Right renal cortex interstitium (tissue), 3 donors: ENCODE data around the gene KEAP1. TPM values are rescaled to one million over a fixed set of nuclear protein-coding genes. Genes with fewer than 3 reads are reported as not detected.

Experiments used
- DNase-seq, 3 donors: peaks; one replicate each; pipeline ENCODE4 v3.0.0-alpha.2; 2013; ENCODE audit warnings: low read depth in 3 of 3, low spot score in 2 of 3
- polyA plus RNA-seq, 3 donors: library from polyadenylated mRNA; unstranded; fragments of 120-200 nt; gene quantifications; one replicate each; pipeline ENCODE4 v1.2.1, GENCODE V29; 2013; ENCODE audit not compliant: insufficient read length in 3 of 3

KEAP1 gene
- polyA plus RNA-seq, 3 donors: 84.6 to 89.6 (median 89.1) TPM

GRCh38 chr19:10452726-10453618, 50.2 kb downstream of the KEAP1 start:
- no peak for DNase-seq

GRCh38 chr19:10450853-10451609, 52.1 kb downstream of the KEAP1 start:
- no peak for DNase-seq

- DNase-seq: no peak
These were observed 52.8 kb downstream of the KEAP1 start for GRCh38 chr19:10450191-10450852.

GRCh38 chr19:10449037-10449436, 54.1 kb downstream of the KEAP1 start:
- DNase-seq: no peak

- DNase-seq: no peak
These were observed 60.5 kb downstream of the KEAP1 start for GRCh38 chr19:10442698-10443097.

- DNase-seq: no peak
These were observed 63.6 kb downstream of the KEAP1 start for GRCh38 chr19:10439588-10439987.

Other genes starting within 250 kb of the KEAP1 start
- 1 to 10 TPM; 5.8 to 6.5 (median 6.3) TPM for gene ICAM1, start 232.2 kb downstream of the KEAP1 start, polyA plus RNA-seq
- under 1 TPM in 2 of 3 donors, not detected in 1; 0.21 to 0.55 TPM for gene ICAM4, start 216.4 kb downstream of the KEAP1 start, polyA plus RNA-seq
- under 1 TPM; 0.08 to 0.18 (median 0.10) TPM for gene ICAM5, start 213.4 kb downstream of the KEAP1 start, polyA plus RNA-seq
- 1 to 10 TPM; 2.9 to 3.9 (median 3.4) TPM for gene ZGLP1, start 193.5 kb downstream of the KEAP1 start, polyA plus RNA-seq
- 10 to 100 TPM; 15.4 to 19.3 (median 18.0) TPM for gene FDX2, start 187.3 kb downstream of the KEAP1 start, polyA plus RNA-seq
- 10 to 100 TPM; 17.9 to 22.8 (median 22.6) TPM for gene RAVER1, start 169.8 kb downstream of the KEAP1 start, polyA plus RNA-seq
- 10 to 100 TPM in 1 of 3 donors, 1 to 10 TPM in 2; 7.4 to 10.7 (median 8.4) TPM for gene ICAM3, start 163.7 kb downstream of the KEAP1 start, polyA plus RNA-seq
- gene TYK2, start 122.8 kb downstream of the KEAP1 start, polyA plus RNA-seq: 100 to 1,000 TPM in 1 of 3 donors, 10 to 100 TPM in 2; 96.7 to 100 (median 97.5) TPM
- gene CDC37, start 99.8 kb downstream of the KEAP1 start, polyA plus RNA-seq: 100 to 1,000 TPM; 141 to 150 (median 144) TPM
- 1 to 10 TPM; 1.7 to 2.8 (median 2.1) TPM for gene PDE4A, start 82.8 kb downstream of the KEAP1 start, polyA plus RNA-seq
- gene S1PR5, start 14.1 kb upstream of the KEAP1 start, polyA plus RNA-seq: 1 to 10 TPM; 1.3 to 1.7 (median 1.5) TPM
- 10 to 100 TPM; 27.3 to 33.3 (median 29.8) TPM for gene ATG4D, start 40.5 kb upstream of the KEAP1 start, polyA plus RNA-seq
- 10 to 100 TPM; 28.7 to 38.8 (median 37.1) TPM for gene KRI1, start 62.7 kb upstream of the KEAP1 start, polyA plus RNA-seq
- 10 to 100 TPM; 10.8 to 11.9 (median 10.9) TPM for gene CDKN2D, start 65.6 kb upstream of the KEAP1 start, polyA plus RNA-seq
- gene AP1M2, start 84.0 kb upstream of the KEAP1 start, polyA plus RNA-seq: 10 to 100 TPM; 41.8 to 51.5 (median 41.9) TPM
- 100 to 1,000 TPM; 191 to 213 (median 201) TPM for gene SLC44A2, start 122.2 kb upstream of the KEAP1 start, polyA plus RNA-seq
- gene ILF3, start 151.0 kb upstream of the KEAP1 start, polyA plus RNA-seq: 100 to 1,000 TPM; 238 to 254 (median 244) TPM
- 10 to 100 TPM; 36.5 to 43.7 (median 40.5) TPM for gene QTRT1, start 198.1 kb upstream of the KEAP1 start, polyA plus RNA-seq
- gene DNM2, start 214.7 kb upstream of the KEAP1 start, polyA plus RNA-seq: 100 to 1,000 TPM; 119 to 129 (median 126) TPM